Measurements from ENCODE around the gene HOXA13. TPM values are rescaled to one million over a fixed set of nuclear protein-coding genes. Genes with fewer than 3 reads are reported as not detected.

HOXA13 gene
- not detected in 2 replicates for total RNA-seq

DNA sequence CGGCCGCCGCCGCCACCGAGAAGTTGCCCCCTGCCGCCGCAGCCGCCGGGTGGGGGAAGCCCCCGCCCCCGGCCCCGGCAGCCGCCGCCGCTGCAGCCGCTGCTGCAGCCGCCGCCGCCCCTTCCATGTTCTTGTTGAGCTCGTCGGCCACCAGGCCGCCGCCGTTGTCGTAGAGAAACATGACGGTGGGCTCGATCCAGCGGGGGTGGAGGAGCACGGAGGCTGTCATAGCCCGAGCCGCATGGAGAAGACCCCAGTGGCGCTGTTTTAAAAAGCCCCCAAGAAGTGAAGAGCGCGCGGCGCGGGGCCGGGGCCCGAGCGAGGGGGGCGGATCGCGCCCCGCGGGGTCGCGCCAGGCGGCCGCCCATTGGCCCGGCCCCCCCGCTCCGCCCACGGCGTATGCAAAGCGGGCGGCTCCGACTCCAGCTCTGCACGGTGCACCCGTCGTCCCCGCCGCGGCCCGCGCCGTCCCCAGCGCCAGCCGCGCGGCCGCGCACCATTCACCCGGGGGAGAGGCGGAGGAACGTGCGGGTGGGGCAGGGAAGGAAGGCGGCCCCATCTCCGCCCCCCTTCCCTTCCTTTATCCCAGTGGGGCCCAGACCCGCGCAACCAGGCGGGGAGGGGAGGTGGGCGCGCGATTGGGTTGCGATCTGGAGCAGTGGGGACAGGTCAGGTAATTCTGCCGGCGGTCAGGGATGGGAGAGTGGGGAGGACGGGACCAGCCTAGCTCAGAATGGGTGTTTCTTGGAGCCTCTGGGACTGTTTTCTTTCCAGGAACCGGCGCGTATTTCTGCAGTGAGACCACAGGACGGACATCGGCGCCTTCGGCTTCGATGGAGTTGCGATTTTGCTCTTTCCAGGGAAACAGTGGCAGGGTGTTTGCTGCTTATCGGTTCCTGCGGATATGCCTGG lies at the start of gene HOXA13:
TSS of gene HOXA13 (minus strand) at position 243 of the 912 bp plus-strand sequence. CDS start at position 229, 14 bp downstream.

DNA sequence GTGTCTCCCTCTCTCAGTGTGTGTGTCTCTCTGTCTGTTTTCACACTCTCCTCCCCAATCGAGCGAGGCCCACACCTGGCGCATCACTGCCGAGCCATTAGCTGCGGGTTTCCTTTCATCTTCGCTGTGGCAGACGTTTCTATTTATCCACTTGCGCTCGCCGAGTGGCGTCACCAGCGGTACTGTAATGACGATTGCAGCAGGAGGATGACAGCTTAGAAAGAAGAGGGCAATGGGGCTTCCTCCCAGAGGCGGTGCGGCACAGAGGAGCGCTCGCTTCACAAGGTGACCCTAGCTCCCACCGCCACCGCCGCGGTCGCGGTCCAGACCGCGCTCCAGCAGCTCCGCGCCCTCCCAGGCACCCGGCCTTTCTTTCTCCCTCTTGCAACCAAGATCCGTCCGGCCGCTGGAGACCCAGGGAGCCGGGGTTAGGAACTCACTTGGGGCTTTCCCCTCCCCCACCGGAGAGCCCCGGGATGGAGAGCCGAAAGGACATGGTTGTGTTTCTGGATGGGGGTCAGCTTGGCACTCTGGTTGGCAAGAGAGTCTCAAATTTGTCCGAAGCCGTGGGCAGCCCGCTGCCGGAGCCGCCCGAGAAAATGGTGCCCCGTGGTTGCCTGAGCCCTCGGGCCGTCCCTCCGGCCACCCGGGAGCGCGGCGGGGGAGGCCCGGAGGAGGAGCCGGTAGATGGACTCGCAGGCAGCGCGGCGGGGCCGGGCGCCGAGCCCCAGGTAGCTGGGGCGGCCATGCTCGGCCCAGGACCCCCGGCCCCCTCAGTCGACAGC lies 42.9 kb upstream of the HOXA13 start, which contains the start of gene EVX1:
TSS of gene EVX1 (plus strand) at position 248 of the 785 bp plus-strand sequence. CDS start at position 477, 229 bp downstream.

DNA sequence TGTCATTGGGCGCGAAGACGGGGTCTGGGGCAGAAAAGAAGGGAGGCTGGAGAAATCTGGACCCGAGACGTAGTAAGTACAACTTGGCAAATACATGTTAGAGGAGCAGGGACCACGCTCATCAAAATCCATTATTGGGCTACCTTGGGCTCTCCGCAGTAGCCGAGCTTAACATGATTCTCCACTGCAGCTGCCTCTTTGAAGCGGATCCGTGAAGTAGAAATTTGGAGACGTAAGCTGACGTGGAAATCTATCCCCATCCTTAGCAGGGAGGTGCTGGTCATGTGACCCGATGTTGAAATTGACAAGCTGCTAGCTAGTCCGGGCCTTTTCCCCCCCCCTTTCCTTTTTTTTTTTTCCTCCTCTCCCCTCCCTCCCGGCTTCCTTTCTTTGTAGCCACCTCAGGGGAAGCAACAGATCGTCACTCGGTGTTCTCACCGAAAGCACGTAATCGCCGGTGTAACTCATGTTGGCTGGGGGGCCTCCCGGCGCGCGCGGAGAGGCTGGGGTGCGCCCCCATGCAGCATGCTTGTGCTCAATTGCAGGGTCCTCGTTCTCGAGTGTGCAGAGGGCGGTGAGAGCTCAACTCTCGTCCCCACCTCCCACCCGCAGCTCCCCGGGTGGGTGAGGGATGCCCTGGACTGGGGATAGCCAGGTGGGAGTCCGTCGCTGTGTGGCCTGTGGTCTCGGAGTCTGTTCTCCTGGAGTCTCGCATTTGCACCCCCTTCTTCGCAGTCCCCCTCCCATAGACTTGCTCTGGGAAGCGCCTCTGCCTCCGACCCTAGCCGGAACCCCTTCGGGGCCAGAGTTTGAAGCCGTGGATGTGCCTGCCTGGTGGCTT lies 14.7 kb downstream of the HOXA13 start, which contains the start of gene HOXA11:
TSS of gene HOXA11 (minus strand) at position 220 of the 841 bp plus-strand sequence. CDS start at position 132, 88 bp downstream.

DNA sequence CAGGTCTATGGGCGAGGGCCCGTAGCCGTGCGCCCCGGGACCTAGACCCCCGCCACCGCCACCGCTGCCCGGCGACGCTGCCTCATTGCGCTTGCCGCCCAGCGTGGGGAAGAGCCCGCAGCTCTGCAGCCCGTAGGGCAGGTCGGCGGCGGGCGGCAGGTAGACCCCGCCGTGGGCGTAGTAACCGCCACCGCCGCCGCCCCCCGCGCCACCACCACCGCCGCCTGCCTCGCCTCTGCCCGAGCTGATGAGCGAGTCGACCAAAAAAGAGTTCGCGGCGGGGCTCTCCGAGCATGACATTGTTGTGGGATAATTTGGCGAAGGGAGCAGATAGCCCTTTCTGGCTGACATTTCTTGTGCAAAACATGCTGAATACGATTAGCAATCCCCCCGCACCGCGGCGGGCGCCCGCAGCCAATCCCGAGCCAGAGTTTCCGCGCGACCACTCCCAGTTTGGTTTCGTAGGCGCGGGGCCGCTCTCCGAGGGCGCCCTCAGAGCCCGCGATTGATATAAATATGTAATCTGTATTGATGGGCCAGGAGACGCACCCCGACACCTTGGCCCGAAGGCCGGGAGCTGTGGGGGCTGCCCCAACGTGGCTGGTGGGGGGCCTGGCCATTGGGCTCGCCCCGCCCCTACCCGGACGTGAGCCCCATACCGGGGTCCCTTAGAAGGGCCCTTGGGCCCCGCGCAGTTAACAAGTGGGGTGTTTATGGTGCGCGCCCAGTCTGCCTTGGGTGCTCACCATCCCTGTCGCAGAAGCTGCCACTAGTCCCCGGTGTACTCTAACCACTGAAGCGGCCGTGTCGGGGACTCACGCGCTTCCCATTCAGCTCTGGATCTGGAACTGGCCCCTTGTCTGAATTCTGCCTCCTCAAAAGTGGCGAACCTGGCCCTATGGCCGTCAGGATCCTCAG lies 25.7 kb downstream of the HOXA13 start, which contains the start of gene HOXA10:
TSS of gene HOXA10 (minus strand) at position 365 of the 918 bp plus-strand sequence. CDS start at position 351, 14 bp downstream.

DNA sequence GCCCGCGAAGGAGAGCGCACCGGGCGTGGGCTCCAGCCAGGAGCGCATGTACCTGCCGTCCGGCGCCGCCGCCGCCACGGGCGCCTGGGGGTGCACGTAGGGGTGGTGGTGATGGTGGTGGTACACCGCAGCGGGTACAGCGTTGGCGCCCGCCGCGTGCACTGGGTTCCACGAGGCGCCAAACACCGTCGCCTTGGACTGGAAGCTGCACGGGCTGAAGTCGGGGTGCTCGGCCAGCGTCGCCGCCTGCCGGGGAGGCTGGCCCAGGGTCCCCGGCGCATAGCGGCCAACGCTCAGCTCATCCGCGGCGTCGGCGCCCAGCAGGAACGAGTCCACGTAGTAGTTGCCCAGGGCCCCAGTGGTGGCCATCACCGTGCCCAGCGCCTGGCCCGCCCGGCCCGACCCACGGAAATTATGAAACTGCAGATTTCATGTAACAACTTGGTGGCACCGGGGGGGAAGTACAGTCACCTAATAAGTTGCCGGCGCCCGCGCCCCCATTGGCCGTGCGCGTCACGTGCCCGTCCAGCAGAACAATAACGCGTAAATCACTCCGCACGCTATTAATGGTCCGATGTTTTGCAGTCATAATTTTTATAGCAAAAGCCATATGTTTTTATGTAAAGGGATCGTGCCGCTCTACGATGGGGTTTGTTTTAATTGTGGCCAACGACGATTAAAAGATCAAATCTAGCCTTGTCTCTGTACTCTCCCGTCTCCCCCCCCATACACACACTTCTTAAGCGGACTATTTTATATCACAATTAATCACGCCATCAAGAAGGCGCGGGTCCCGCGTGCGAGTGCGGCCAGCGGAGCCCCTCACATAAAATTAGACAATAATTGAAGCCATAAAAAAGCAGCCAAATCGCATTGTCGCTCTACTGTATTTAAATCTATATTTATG lies 34.5 kb downstream of the HOXA13 start, which contains the start of gene HOXA9:
TSS of gene HOXA9 (minus strand) at position 449 of the 907 bp plus-strand sequence. CDS start at position 369, 80 bp downstream.

DNA sequence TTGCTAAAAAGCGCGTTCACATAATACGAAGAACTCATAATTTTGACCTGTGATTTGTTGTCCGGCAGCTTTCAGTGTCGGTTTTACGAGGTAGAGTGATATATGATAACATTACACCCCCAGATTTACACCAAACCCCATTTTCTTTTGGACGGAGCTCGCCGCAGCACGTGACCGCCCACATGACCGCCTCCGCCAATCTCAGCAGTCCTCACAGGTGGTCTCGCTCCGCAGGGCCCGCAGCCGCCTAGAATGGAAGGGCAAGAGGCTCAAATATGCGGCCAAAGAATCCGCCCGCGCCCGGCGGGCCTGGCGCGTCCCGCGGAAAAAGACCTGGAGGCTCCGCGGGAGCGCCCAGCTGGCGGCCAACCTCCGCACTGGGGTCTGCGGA lies 43.4 kb downstream of the HOXA13 start, which contains the start of gene HOXA7:
TSS of gene HOXA7 (minus strand) at position 168 of the 391 bp plus-strand sequence. CDS start at position 38, 130 bp downstream.

DNA sequence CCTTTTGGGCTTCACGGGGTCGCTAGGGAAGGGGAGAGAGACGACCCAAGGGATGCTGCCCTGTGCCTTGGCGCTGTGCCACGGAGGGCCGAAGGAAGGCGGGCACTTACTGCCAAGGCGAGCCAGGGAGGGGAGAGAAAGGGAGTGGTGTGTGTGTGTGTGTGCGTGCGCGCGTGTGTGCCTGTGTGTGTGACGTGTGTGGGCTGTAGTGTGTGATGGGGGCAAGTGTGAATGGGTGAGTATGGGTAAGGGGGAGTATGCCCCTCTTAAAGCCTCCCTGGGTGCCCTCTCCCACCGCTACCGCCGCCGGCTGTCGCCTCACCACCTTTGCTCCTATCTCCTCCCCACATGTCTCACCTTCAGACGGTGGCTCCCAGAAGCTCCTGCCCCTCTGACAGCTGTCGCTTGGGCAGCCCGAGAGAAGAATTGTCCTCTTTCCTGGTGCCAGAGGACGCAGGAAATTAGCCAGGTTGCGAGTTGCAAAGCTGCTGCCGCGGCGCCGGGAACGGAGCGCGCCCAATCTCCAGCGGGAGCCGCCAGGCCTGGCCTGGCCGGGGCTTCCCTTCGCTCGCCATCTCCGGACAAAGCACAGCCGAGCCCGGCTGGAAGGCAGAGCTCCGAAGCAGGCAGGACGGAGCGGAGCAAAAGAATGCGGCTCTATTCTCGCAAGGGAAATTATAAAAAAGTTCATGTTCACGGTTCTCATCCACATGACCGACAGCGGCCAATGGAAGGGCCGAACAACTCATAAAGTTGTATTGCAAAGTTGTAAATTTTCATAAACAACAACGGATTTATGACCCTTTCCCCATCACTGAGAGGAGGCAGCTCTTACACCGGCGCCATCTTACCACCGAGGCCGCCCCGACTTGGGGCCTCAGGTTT lies 47.7 kb downstream of the HOXA13 start, which contains the start of gene HOXA3:
TSS of gene HOXA3 (minus strand) at position 653 of the 885 bp plus-strand sequence. CDS start 41,943 bp downstream, outside the sequence.

DNA sequence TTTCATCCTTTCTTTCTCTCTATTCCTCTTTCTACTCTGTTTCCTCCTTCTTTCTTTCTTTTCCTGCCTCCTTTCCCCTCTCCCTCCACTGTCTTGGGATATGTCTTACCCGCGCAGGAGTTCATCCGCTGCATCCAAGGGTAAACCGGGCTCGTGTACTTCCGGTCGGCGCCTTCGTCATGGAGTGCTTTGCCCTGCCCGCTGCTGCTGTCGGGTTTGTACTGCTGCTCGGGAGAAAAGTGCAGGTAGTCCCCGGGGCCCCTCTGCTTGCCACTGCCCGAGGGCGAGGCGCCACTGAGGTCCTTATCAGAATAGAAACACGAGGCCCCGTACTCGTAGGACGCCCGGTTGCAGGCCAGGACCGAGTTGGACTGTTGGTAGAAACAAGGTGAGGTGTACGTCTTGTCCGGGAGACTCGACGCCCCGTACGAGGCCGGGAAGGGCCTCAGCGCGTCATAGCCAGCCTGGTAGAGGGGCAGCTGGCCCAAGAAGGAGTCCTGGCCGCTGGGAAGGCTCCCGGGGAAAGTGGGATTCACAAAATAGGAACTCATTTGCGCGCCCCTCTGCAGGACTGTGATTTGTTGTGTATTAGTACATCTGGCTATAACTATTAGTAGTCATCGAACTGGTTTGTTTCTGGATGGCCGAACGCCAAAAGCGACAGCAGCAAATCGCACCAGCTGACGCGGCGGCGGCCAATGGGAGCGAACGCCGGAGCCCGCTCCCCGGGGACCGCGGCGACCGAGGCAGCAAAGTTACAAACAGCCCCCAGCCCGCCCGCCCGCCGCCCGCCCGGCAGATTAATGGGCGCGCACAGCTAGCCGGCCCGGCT lies 52.5 kb downstream of the HOXA13 start, which contains the start of gene HOXA6:
TSS of gene HOXA6 (minus strand) at position 576 of the 832 bp plus-strand sequence. CDS start at position 551, 25 bp downstream.

Other genes with a start within 250 kb of the HOXA13 start
- gene HOXA1, start 104.1 kb downstream of the HOXA13 start, total RNA-seq: not detected in 2 replicates
- not detected in 2 replicates for gene HOXA2, start 97.4 kb downstream of the HOXA13 start, total RNA-seq
- gene HOXA4, start 69.3 kb downstream of the HOXA13 start, total RNA-seq: not detected in 2 replicates
- not detected in 2 replicates for gene HOXA5, start 56.4 kb downstream of the HOXA13 start, total RNA-seq
- gene HOXA6, start 52.3 kb downstream of the HOXA13 start, total RNA-seq: not detected in 2 replicates
- gene HOXA3, start 47.5 kb downstream of the HOXA13 start, total RNA-seq: not detected in 2 replicates
- gene HOXA7, start 43.4 kb downstream of the HOXA13 start, total RNA-seq: not detected in 2 replicates
- gene HOXA9, start 34.6 kb downstream of the HOXA13 start, total RNA-seq: not detected in 2 replicates
- gene HOXA10, start 25.8 kb downstream of the HOXA13 start, total RNA-seq: under 0.01 TPM in 1 of 2 replicates, not detected in the other
- gene HOXA11, start 14.9 kb downstream of the HOXA13 start, total RNA-seq: not detected in 2 replicates
- gene EVX1, start 42.7 kb upstream of the HOXA13 start, total RNA-seq: not detected in 2 replicates

Data from cardiac atrium fibroblast (primary cell).